Measurements from ENCODE around the gene GIPC1.

- TF ChIP-seq EZH2 (IDR thresholded peaks at IDR 0.05; ENCODE audit: insufficient read depth, poor library complexity, severe bottlenecking) (no peak), EZH2phosphoT487 (IDR thresholded peaks at IDR 0.05; ENCODE audit: insufficient read depth, low read depth) (no peak)
Measured at GRCh38 chr19:14496029-14496833, at the start of gene GIPC1.
